Endothelial cell of umbilical vein (primary cell): Measurements from ENCODE around the gene LARGE1.

Source experiments
- EZH2 ChIP-seq: IDR thresholded peaks from 2 replicates; pipeline ENCODE4 v1.6.1; 2012; ENCODE audit warnings: borderline replicate concordance, low read depth, mild to moderate bottlenecking, moderate library complexity, low read length, inconsistent platforms; ENCODE audit not compliant: severe bottlenecking
- FOS ChIP-seq: IDR thresholded peaks from 2 replicates; pipeline ENCODE4 v1.6.1; 2011; ENCODE audit warnings: mild to moderate bottlenecking, low read length, moderate library complexity, borderline replicate concordance; ENCODE audit not compliant: insufficient read depth
- JUN ChIP-seq: IDR thresholded peaks from 2 replicates; pipeline ENCODE4 v1.6.1; 2011; ENCODE audit warnings: borderline replicate concordance, low read depth; ENCODE audit not compliant: insufficient read length, insufficient read depth
- MYC ChIP-seq: IDR thresholded peaks from one replicate; pipeline ENCODE4 v1.6.1; 2011; ENCODE audit warnings: mild to moderate bottlenecking, low read depth, low read length
- POLR2A ChIP-seq: IDR thresholded peaks from 2 replicates; pipeline ENCODE4 v1.6.1; 2012; ENCODE audit warnings: low read depth, mild to moderate bottlenecking, control low read depth, low read length
- POLR2AphosphoS5 ChIP-seq: IDR thresholded peaks from 2 replicates; pipeline ENCODE4 v1.6.1; 2012; ENCODE audit warnings: low read depth, mild to moderate bottlenecking, control low read depth, low read length, moderate library complexity; ENCODE audit not compliant: insufficient read depth
- TF ChIP-seq, protein P1 (sequence below), 2 donors: IDR thresholded peaks; 1 replicate in 1 of 2; 2 replicates in 1 of 2; pipeline ENCODE4 v1.5.1; 2011; ENCODE audit warnings: low read length in 2 of 2, mild to moderate bottlenecking in 2 of 2, moderate library complexity in 2 of 2, control low read depth in 1 of 2, inconsistent platforms in 1 of 2, low read depth in 1 of 2; ENCODE audit not compliant: insufficient read depth in 1 of 2; ENCODE audit errors: extremely low read depth in 1 of 2
- TF ChIP-seq, protein P2 (sequence below): IDR thresholded peaks from 2 replicates; pipeline ENCODE4 v1.6.1; 2011; ENCODE audit not compliant: insufficient read depth, insufficient read length

DNA sequence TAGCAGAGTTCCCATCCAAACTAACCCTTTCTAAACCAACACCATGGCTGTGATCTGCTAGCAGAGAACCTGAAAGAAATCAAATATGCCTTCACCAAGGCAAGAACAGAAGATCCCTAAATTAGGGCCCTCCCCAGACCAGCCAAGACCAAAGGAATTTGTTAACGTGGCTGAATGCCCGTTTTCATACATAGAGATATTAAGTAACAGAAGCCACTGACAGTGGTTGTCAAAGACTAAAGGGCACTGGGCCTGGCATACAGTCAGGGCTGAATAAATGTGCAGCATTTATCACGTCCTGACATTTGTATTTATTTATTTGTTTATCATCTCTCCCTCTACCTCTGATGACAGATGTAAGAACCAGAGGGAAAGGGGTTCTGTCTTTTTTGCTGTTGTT, 271.8 kb downstream of the LARGE1 start:
- TF ChIP-seq, protein P1, sequence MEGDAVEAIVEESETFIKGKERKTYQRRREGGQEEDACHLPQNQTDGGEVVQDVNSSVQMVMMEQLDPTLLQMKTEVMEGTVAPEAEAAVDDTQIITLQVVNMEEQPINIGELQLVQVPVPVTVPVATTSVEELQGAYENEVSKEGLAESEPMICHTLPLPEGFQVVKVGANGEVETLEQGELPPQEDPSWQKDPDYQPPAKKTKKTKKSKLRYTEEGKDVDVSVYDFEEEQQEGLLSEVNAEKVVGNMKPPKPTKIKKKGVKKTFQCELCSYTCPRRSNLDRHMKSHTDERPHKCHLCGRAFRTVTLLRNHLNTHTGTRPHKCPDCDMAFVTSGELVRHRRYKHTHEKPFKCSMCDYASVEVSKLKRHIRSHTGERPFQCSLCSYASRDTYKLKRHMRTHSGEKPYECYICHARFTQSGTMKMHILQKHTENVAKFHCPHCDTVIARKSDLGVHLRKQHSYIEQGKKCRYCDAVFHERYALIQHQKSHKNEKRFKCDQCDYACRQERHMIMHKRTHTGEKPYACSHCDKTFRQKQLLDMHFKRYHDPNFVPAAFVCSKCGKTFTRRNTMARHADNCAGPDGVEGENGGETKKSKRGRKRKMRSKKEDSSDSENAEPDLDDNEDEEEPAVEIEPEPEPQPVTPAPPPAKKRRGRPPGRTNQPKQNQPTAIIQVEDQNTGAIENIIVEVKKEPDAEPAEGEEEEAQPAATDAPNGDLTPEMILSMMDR (IDR thresholded peaks at IDR 0.05; ENCODE audit: extremely low read depth in 1 of 2, insufficient read depth in 1 of 2, low read depth in 1 of 2, low read length in 2 of 2): no peak
- TF ChIP-seq POLR2AphosphoS5 (no peak), POLR2A (no peak), JUN (no peak), MYC (no peak), EZH2 (no peak), FOS (no peak)
- TF ChIP-seq, protein P2, sequence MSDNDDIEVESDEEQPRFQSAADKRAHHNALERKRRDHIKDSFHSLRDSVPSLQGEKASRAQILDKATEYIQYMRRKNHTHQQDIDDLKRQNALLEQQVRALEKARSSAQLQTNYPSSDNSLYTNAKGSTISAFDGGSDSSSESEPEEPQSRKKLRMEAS: no peak
